Endothelial cell of umbilical vein (primary cell): ENCODE data around the gene TTC23L. TPM values are rescaled to one million over a fixed set of nuclear protein-coding genes. Genes with fewer than 3 reads are reported as not detected.
A peak's percentile ranks its signal among the peaks of the same experiment; 100 is the strongest.

Source experiments
- BruUV-seq: library from RNA; stranded (reverse); fragments of 400-500 nt; replicated peaks from 2 replicates; lab custom pipeline; 2021; lab: Mats Ljungman, UMichigan
- CTCF ChIA-PET: fragments of 300-600, 350-600 bp; sonication (Branson Sonifier 250); formaldehyde crosslinking; loops from one replicate; lab custom pipeline; 2021; ENCODE audit warnings: antibody characterized with exemption, inconsistent platforms; lab: Charles Lee
- POLR2A ChIA-PET: fragments of 300-600, 350-600 bp; sonication (Branson Sonifier 250); formaldehyde crosslinking; loops from one replicate; lab custom pipeline; 2021; ENCODE audit warnings: antibody characterized with exemption, inconsistent platforms; lab: Charles Lee
- DNase-seq: peaks from one replicate; pipeline ENCODE4 v3.0.0-alpha.2; 2011; ENCODE audit warnings: low read depth, low spot score
- FAIRE-seq: peaks from 2 replicates; lab custom pipeline; 2011; peaks lifted over from hg19 to GRCh38; lab: Jason Lieb, UNC
- H2AFZ ChIP-seq: 2 replicates; pipeline ENCODE4 v1.6.0; 2012; ENCODE audit warnings: low read depth, low read length, control low read depth, inconsistent platforms
- H3K27ac ChIP-seq: 2 replicates; pipeline ENCODE4 v1.5.1; 2011; ENCODE audit warnings: low read depth, mild to moderate bottlenecking, control low read depth, low read length, moderate library complexity; ENCODE audit not compliant: insufficient read depth
- H3K27me3 ChIP-seq, 2 experiments: 2 replicates each; pipeline versions ENCODE4 v1.6.0 to v1.6.1; 2011; ENCODE audit warnings: low read length in 2 of 2, mixed read lengths in 1 of 2; ENCODE audit not compliant: control insufficient read depth in 2 of 2, insufficient read depth in 2 of 2
- H3K36me3 ChIP-seq, 2 experiments: 2 replicates in 1 of 2; 3 replicates in 1 of 2; pipeline ENCODE4 v1.5.1; 2011; ENCODE audit warnings: low read length in 2 of 2, mild to moderate bottlenecking in 1 of 2, moderate library complexity in 1 of 2; ENCODE audit not compliant: control insufficient read depth in 2 of 2, insufficient read depth in 2 of 2; ENCODE audit errors: extremely low read depth in 1 of 2
- H3K4me1 ChIP-seq: 3 replicates; pipeline ENCODE4 v1.5.1; 2011; ENCODE audit warnings: mild to moderate bottlenecking, low read length; ENCODE audit not compliant: control insufficient read depth, insufficient read depth; ENCODE audit errors: extremely low read depth
- H3K4me2 ChIP-seq: 2 replicates; pipeline ENCODE4 v1.6.1; 2011; ENCODE audit warnings: low read length, control low read depth, mixed read lengths; ENCODE audit not compliant: insufficient read depth
- H3K4me3 ChIP-seq, 3 experiments: fragments of 200-600 bp in 1 of 3; sonication (generic), shearing (Covaris generic) in 1 of 3; replicated peaks in 1 of 3; 2 replicates each; pipeline ENCODE4 v1.5.1; 2011 to 2016; ENCODE audit warnings: control low read depth in 3 of 3, low read length in 3 of 3, mild to moderate bottlenecking in 2 of 3, inconsistent platforms in 1 of 3, low read depth in 1 of 3, moderate library complexity in 1 of 3; ENCODE audit not compliant: insufficient read depth in 1 of 3
- H3K79me2 ChIP-seq: 2 replicates; pipeline ENCODE4 v1.6.0; 2012; ENCODE audit warnings: low read length, inconsistent platforms; ENCODE audit not compliant: control insufficient read depth, insufficient read depth
- H3K9ac ChIP-seq: replicated peaks from 2 replicates; pipeline ENCODE3; 2011; ENCODE audit warnings: low read length, control low read depth; ENCODE audit not compliant: insufficient read depth; ENCODE audit errors: extremely low read depth
- H3K9me1 ChIP-seq: replicated peaks from 3 replicates; pipeline ENCODE4 v1.6.0; 2011; ENCODE audit warnings: mild to moderate bottlenecking, low read length; ENCODE audit not compliant: control insufficient read depth, insufficient read depth; ENCODE audit errors: extremely low read depth
- H3K9me3 ChIP-seq: replicated peaks from 2 replicates; pipeline ENCODE4 v1.5.1; 2012; ENCODE audit warnings: low read length, inconsistent platforms; ENCODE audit not compliant: control insufficient read depth, insufficient read depth
- H4K20me1 ChIP-seq: replicated peaks from 2 replicates; pipeline ENCODE3; 2011; ENCODE audit warnings: mild to moderate bottlenecking, low read length; ENCODE audit not compliant: control insufficient read depth, insufficient read depth; ENCODE audit errors: extremely low read depth
- CTCF ChIP-seq, 2 donors: IDR thresholded peaks; 1 replicate in 1 of 2; 2 replicates in 1 of 2; pipeline ENCODE4 v1.5.1; 2011; ENCODE audit warnings: low read length in 2 of 2, mild to moderate bottlenecking in 2 of 2, moderate library complexity in 2 of 2, control low read depth in 1 of 2, inconsistent platforms in 1 of 2, low read depth in 1 of 2; ENCODE audit not compliant: insufficient read depth in 1 of 2; ENCODE audit errors: extremely low read depth in 1 of 2
- EZH2 ChIP-seq: IDR thresholded peaks from 2 replicates; pipeline ENCODE4 v1.6.1; 2012; ENCODE audit warnings: borderline replicate concordance, low read depth, mild to moderate bottlenecking, moderate library complexity, low read length, inconsistent platforms; ENCODE audit not compliant: severe bottlenecking
- FOS ChIP-seq: IDR thresholded peaks from 2 replicates; pipeline ENCODE4 v1.6.1; 2011; ENCODE audit warnings: mild to moderate bottlenecking, low read length, moderate library complexity, borderline replicate concordance; ENCODE audit not compliant: insufficient read depth
- GATA2 ChIP-seq: IDR thresholded peaks from 2 replicates; pipeline ENCODE4 v1.7.0; 2011; ENCODE audit warnings: low read depth, mild to moderate bottlenecking, moderate library complexity, mixed read lengths, low read length; ENCODE audit not compliant: insufficient read length, insufficient read depth
- JUN ChIP-seq: IDR thresholded peaks from 2 replicates; pipeline ENCODE4 v1.6.1; 2011; ENCODE audit warnings: borderline replicate concordance, low read depth; ENCODE audit not compliant: insufficient read length, insufficient read depth
- MAX ChIP-seq: IDR thresholded peaks from 2 replicates; pipeline ENCODE4 v1.6.1; 2011; ENCODE audit not compliant: insufficient read depth, insufficient read length
- MYC ChIP-seq: IDR thresholded peaks from one replicate; pipeline ENCODE4 v1.6.1; 2011; ENCODE audit warnings: mild to moderate bottlenecking, low read depth, low read length
- POLR2A ChIP-seq: IDR thresholded peaks from 2 replicates; pipeline ENCODE4 v1.6.1; 2012; ENCODE audit warnings: low read depth, mild to moderate bottlenecking, control low read depth, low read length
- POLR2AphosphoS5 ChIP-seq: IDR thresholded peaks from 2 replicates; pipeline ENCODE4 v1.6.1; 2012; ENCODE audit warnings: low read depth, mild to moderate bottlenecking, control low read depth, low read length, moderate library complexity; ENCODE audit not compliant: insufficient read depth
- dilution Hi-C: fragments of 300-500 bp; cut with MboI; formaldehyde crosslinking; loops from one replicate; pipeline ENCODE4 v1.15.0; 2019; ENCODE audit warnings: low sequenced_read_pairs; ENCODE audit not compliant: extremely low pct_ligation_motif_present
- intact Hi-C: fragments of 100-400 bp; cut with micrococcal nuclease; formaldehyde crosslinking; loops from one replicate; pipeline ENCODE4 v1.10.0; 2022
- polyA plus RNA-seq, 4 experiments: library from polyadenylated mRNA; depleted of rRNA in 3 of 4; stranded (reverse) in 3 of 4; unstranded in 1 of 4; fragments of >200 nt; gene quantifications; 2 replicates each; pipeline versions ENCODE4 v1.2.1 to v1.2.3, GENCODE V29; 2011 to 2012; ENCODE audit warnings: missing spikeins in 1 of 4
- total RNA-seq: library from RNA; stranded (reverse); gene quantifications from 2 replicates; pipeline ENCODE4 v1.2.3, GENCODE V29; 2021

The TTC23L gene
- total and polyA plus RNA-seq, 2 donors (not counting 3 experiments of a cell fraction or from before 2014, with no cell fraction given): not detected

- Histone ChIP-seq H3K79me2 (peaks cover 55% of the 10 kb centered on the region), H2AFZ (peak overlapping the region; percentile 57), H4K20me1 (no peaks in the 10 kb centered on the region), H3K9me3 (no peaks in the 10 kb centered on the region), H3K9ac (peak overlapping the region; percentile 90), H3K4me3 (peak overlapping the region; percentile 77 to 97 (median 87)), H3K4me1 (peaks cover 28% of the 10 kb centered on the region), H3K36me3 (peaks cover 0 to 8% of the 10 kb centered on the region in 2 experiments), H3K4me2 (peak overlapping the region; percentile 92), H3K27ac (peak overlapping the region; percentile 64), H3K27me3 (no peaks in the 10 kb centered on the region), H3K9me1 (no peaks in the 10 kb centered on the region)
- no peak for TF ChIP-seq MAX
- TF ChIP-seq POLR2AphosphoS5: no peak
- no peak for TF ChIP-seq POLR2A
- TF ChIP-seq FOS: no peak
- no peak for TF ChIP-seq EZH2
- TF ChIP-seq GATA2: no peak
- no peak for TF ChIP-seq JUN
- no peak for TF ChIP-seq MYC
- TF ChIP-seq CTCF (IDR thresholded peaks at IDR 0.05; ENCODE audit: extremely low read depth in 1 of 2, insufficient read depth in 1 of 2, low read depth in 1 of 2, low read length in 2 of 2): no peak
- ChIA-PET CTCF (interaction anchor here (1.0 to 2.3 kb wide), 8 partner anchors 9 to 443 kb away, joined by 3 to 14 read pairs (median 5); partner anchors contain the start of gene DNAJC21), POLR2A (interaction anchor here (1.6 kb wide), 1 partner anchor 15 kb away, joined by 12 read pairs; the partner anchor contains the start of gene DNAJC21)
- no peak for DNase-seq
- no peak for FAIRE-seq
- dilution Hi-C loops: loop anchor here (25.0 kb wide), 1 partner anchor 427 kb away; no protein-coding TSS in a partner anchor
- intact Hi-C loops: loop anchor here (1.0 kb wide), 2 partner anchors 10 to 15 kb away; partner anchors contain the start of gene DNAJC21
- BruUV-seq: TSS peak; percentile 57
Observed at GRCh38 chr5:34914671-34915138, 75.7 kb downstream of the TTC23L start.
